Duodenal mucosa (tissue), 2 donors: ENCODE measurements around the gene ZNF407.

ENCODE experiments used
- H3K27ac ChIP-seq: one replicate; pipeline ENCODE4 v1.7.0; 2013; ENCODE audit warnings: low read depth, low read length
- H3K27me3 ChIP-seq, 2 donors: one replicate each; pipeline ENCODE4 v1.7.0; 2013; ENCODE audit warnings: low read length in 2 of 2, control low read depth in 1 of 2; ENCODE audit not compliant: insufficient read depth in 2 of 2, control insufficient read depth in 1 of 2
- H3K36me3 ChIP-seq, 2 donors: one replicate each; pipeline ENCODE4 v1.7.0; 2013; ENCODE audit warnings: low read length in 2 of 2, control low read depth in 1 of 2; ENCODE audit not compliant: insufficient read depth in 2 of 2, control insufficient read depth in 1 of 2
- H3K4me1 ChIP-seq, 2 donors: one replicate each; pipeline ENCODE4 v1.7.0; 2013; ENCODE audit warnings: low read length in 2 of 2, control low read depth in 1 of 2; ENCODE audit not compliant: insufficient read depth in 2 of 2, control insufficient read depth in 1 of 2
- H3K4me3 ChIP-seq, 2 donors: one replicate each; pipeline ENCODE4 v1.7.0; 2013; ENCODE audit warnings: low read length in 2 of 2, low read depth in 1 of 2
- H3K9ac ChIP-seq, 2 donors: one replicate each; pipeline ENCODE4 v1.7.0; 2013; ENCODE audit warnings: low read length in 2 of 2, low read depth in 1 of 2
- H3K9me3 ChIP-seq, 2 donors: one replicate each; pipeline ENCODE4 v1.7.0; 2013; ENCODE audit warnings: low read length in 2 of 2, control low read depth in 1 of 2; ENCODE audit not compliant: control insufficient read depth in 1 of 2

The ZNF407 gene

GRCh38 chr18:75053028-75053629 is 455.5 kb downstream of the ZNF407 start:
- H3K27me3 ChIP-seq = no peaks in the 10 kb centered on the region
- no peaks in the 10 kb centered on the region for H3K36me3 ChIP-seq
- no peak overlapping the region for H3K4me3 ChIP-seq
- no peak overlapping the region for H3K9ac ChIP-seq
- H3K4me1 ChIP-seq = no peaks in the 10 kb centered on the region
- H3K27ac ChIP-seq = no peak overlapping the region
- H3K9me3 ChIP-seq = no peaks in the 10 kb centered on the region

GRCh38 chr18:75054046-75054445 is 456.4 kb downstream of the ZNF407 start:
- Histone ChIP-seq H3K36me3 (no peaks in the 10 kb centered on the region), H3K27ac (no peak overlapping the region), H3K27me3 (no peaks in the 10 kb centered on the region), H3K9ac (no peak overlapping the region), H3K4me1 (no peaks in the 10 kb centered on the region), H3K9me3 (no peaks in the 10 kb centered on the region), H3K4me3 (no peak overlapping the region)

GRCh38 chr18:75054611-75055010 is 456.9 kb downstream of the ZNF407 start:
- H3K9ac ChIP-seq = no peak overlapping the region
- no peaks in the 10 kb centered on the region for H3K9me3 ChIP-seq
- no peaks in the 10 kb centered on the region for H3K27me3 ChIP-seq
- H3K27ac ChIP-seq = no peak overlapping the region
- H3K4me3 ChIP-seq = no peak overlapping the region
- H3K4me1 ChIP-seq = no peaks in the 10 kb centered on the region
- H3K36me3 ChIP-seq = no peaks in the 10 kb centered on the region

GRCh38 chr18:75057169-75057960 is 459.7 kb downstream of the ZNF407 start:
- no peaks in the 10 kb centered on the region for H3K27me3 ChIP-seq
- H3K9me3 ChIP-seq = no peaks in the 10 kb centered on the region
- peaks cover 0 to 3% of the 10 kb centered on the region in 2 donors for H3K36me3 ChIP-seq
- no peak overlapping the region for H3K4me3 ChIP-seq
- no peaks in the 10 kb centered on the region for H3K4me1 ChIP-seq
- no peak overlapping the region for H3K27ac ChIP-seq
- no peak overlapping the region for H3K9ac ChIP-seq

GRCh38 chr18:75060185-75060584 is 462.5 kb downstream of the ZNF407 start:
- no peaks in the 10 kb centered on the region for H3K27me3 ChIP-seq
- H3K4me1 ChIP-seq = no peaks in the 10 kb centered on the region
- no peak overlapping the region for H3K27ac ChIP-seq
- no peaks in the 10 kb centered on the region for H3K9me3 ChIP-seq
- H3K36me3 ChIP-seq = peaks cover 0 to 12% of the 10 kb centered on the region in 2 donors
- H3K9ac ChIP-seq = no peak overlapping the region
- no peak overlapping the region for H3K4me3 ChIP-seq

GRCh38 chr18:75062297-75062886 is 464.7 kb downstream of the ZNF407 start:
- no peaks in the 10 kb centered on the region for H3K4me1 ChIP-seq
- H3K36me3 ChIP-seq = peaks cover 0 to 12% of the 10 kb centered on the region in 2 donors
- H3K9ac ChIP-seq = no peak overlapping the region
- no peaks in the 10 kb centered on the region for H3K27me3 ChIP-seq
- no peak overlapping the region for H3K4me3 ChIP-seq
- no peaks in the 10 kb centered on the region for H3K9me3 ChIP-seq
- no peak overlapping the region for H3K27ac ChIP-seq

- H3K9ac ChIP-seq = no peak overlapping the region
- H3K4me3 ChIP-seq = no peak overlapping the region
- H3K27me3 ChIP-seq = no peaks in the 10 kb centered on the region
- no peaks in the 10 kb centered on the region for H3K4me1 ChIP-seq
- H3K27ac ChIP-seq = no peak overlapping the region
- H3K9me3 ChIP-seq = no peaks in the 10 kb centered on the region
- H3K36me3 ChIP-seq = peaks cover 0 to 12% of the 10 kb centered on the region in 2 donors
Observed at GRCh38 chr18:75063196-75063595, 465.5 kb downstream of the ZNF407 start.

GRCh38 chr18:75063615-75064512 is 466.2 kb downstream of the ZNF407 start:
- no peaks in the 10 kb centered on the region for H3K4me1 ChIP-seq
- H3K27me3 ChIP-seq = no peaks in the 10 kb centered on the region
- peaks cover 0 to 12% of the 10 kb centered on the region in 2 donors for H3K36me3 ChIP-seq
- H3K9ac ChIP-seq = no peak overlapping the region
- no peak overlapping the region for H3K4me3 ChIP-seq
- H3K27ac ChIP-seq = no peak overlapping the region
- no peaks in the 10 kb centered on the region for H3K9me3 ChIP-seq

- Histone ChIP-seq H3K9ac (no peak overlapping the region), H3K4me1 (no peaks in the 10 kb centered on the region), H3K27ac (no peak overlapping the region), H3K4me3 (no peak overlapping the region), H3K36me3 (peaks cover 0 to 12% of the 10 kb centered on the region in 2 donors), H3K27me3 (no peaks in the 10 kb centered on the region), H3K9me3 (no peaks in the 10 kb centered on the region)
Observed at GRCh38 chr18:75064513-75064905, 466.8 kb downstream of the ZNF407 start.
